NCI-H1417 treated with DMSO at 0.1 percent for 48 hours (cell line): ENCODE results near the gene CFHR5.
"Not testable (repeated sequence)": the region's sequence is repeated elsewhere in the genome, so short reads cannot be mapped to it uniquely, and the experiment has no call there.

Source experiments
- DNase-seq: peaks from one replicate; lab custom pipeline; 2025; lab: John Stamatoyannopoulos, UW

The CFHR5 gene

GRCh38 chr1:197017558-197018146, 40.3 kb downstream of the CFHR5 start:
- no peak for DNase-seq

GRCh38 chr1:197021716-197022115, 44.4 kb downstream of the CFHR5 start:
- DNase-seq: no peak

- DNase-seq: no peak
Observed at GRCh38 chr1:197024460-197024859, 47.1 kb downstream of the CFHR5 start.

GRCh38 chr1:197027359-197027758, 50.0 kb downstream of the CFHR5 start:
- DNase-seq: no peak

GRCh38 chr1:197029749-197030148, 52.4 kb downstream of the CFHR5 start:
- no peak for DNase-seq

- not testable (repeated sequence) for DNase-seq
Observed at GRCh38 chr1:197034631-197035339, 57.4 kb downstream of the CFHR5 start.

- no peak for DNase-seq
Observed at GRCh38 chr1:197036861-197037260, 59.5 kb downstream of the CFHR5 start.

- no peak for DNase-seq
Observed at GRCh38 chr1:197041486-197042353, 64.4 kb downstream of the CFHR5 start.

- DNase-seq: no peak
Observed at GRCh38 chr1:197042676-197043341, 65.5 kb downstream of the CFHR5 start.

GRCh38 chr1:197049100-197049499, 71.7 kb downstream of the CFHR5 start:
- DNase-seq: no peak
